GM12878 (cell line): ENCODE measurements around the gene TRPM7. TPM values are rescaled to one million over a fixed set of nuclear protein-coding genes. Genes with fewer than 3 reads are reported as not detected.

Experiments used
- ATAC-seq: fragments of 200-7000 bp; cut with Tn5 transposase; 3 replicates; pipeline ENCODE4 v1.9.1; 2020; ENCODE audit warnings: mild to moderate bottlenecking, moderate library complexity
- BruUV-seq: library from RNA; stranded (reverse); fragments of 400-500 nt; replicated peaks from 2 replicates; lab custom pipeline; 2021; lab: Mats Ljungman, UMichigan
- CTCF ChIA-PET: fragments of 300-600 bp; sonication (Branson Sonifier 250); formaldehyde crosslinking; extraction: SDS; loops from one replicate; lab custom pipeline; 2021; ENCODE audit warnings: inconsistent platforms; lab: Yijun Ruan, JAX
- POLR2A ChIA-PET: fragments of 350-600 bp; formaldehyde crosslinking; extraction: SDS; loops from one replicate; lab custom pipeline; 2021; ENCODE audit warnings: inconsistent platforms; lab: Charles Lee
- RAD21 ChIA-PET: fragments of 300-600 bp; sonication (Branson Sonifier 250); formaldehyde crosslinking; loops from one replicate; lab custom pipeline; 2023; ENCODE audit warnings: antibody characterized with exemption; ENCODE audit not compliant: unreplicated experiment; lab: Charles Lee
- SMC1A ChIA-PET: fragments of 300-600 bp; sonication (Branson Sonifier 250); formaldehyde crosslinking; loops from one replicate; lab custom pipeline; 2023; ENCODE audit not compliant: unreplicated experiment, uncharacterized antibody; lab: Charles Lee
- DNase-seq: peaks from one replicate; pipeline ENCODE4 v3.0.0-alpha.2; 2011; ENCODE audit warnings: low read depth, low spot score
- FAIRE-seq: peaks from 3 replicates; lab custom pipeline; 2011; peaks lifted over from hg19 to GRCh38; lab: Jason Lieb, UNC
- H2AFZ ChIP-seq: 2 replicates; pipeline ENCODE4 v1.6.0; 2011; ENCODE audit warnings: low read depth, low read length, control low read depth; ENCODE audit not compliant: control insufficient read depth
- H3K27ac ChIP-seq: 2 replicates; pipeline ENCODE4 v1.5.1; 2011; ENCODE audit warnings: control low read depth; ENCODE audit not compliant: control insufficient read depth, insufficient read depth
- H3K27me3 ChIP-seq, 2 experiments: replicated peaks in 1 of 2; 2 replicates each; pipeline versions ENCODE4 v1.6.0 to v1.6.1; 2011; ENCODE audit warnings: low read length in 1 of 2; ENCODE audit not compliant: control insufficient read depth in 2 of 2, insufficient read depth in 2 of 2
- H3K36me3 ChIP-seq, 2 experiments: 2 replicates each; pipeline ENCODE4 v1.5.1; 2011; ENCODE audit warnings: low read length in 1 of 2; ENCODE audit not compliant: control insufficient read depth in 2 of 2, insufficient read depth in 2 of 2
- H3K4me1 ChIP-seq: 2 replicates; pipeline ENCODE4 v1.6.1; 2011; ENCODE audit warnings: mild to moderate bottlenecking, low read length, moderate library complexity, mixed read lengths; ENCODE audit not compliant: control insufficient read depth, insufficient read depth
- H3K4me2 ChIP-seq: 2 replicates; pipeline ENCODE4 v1.6.0; 2011; ENCODE audit warnings: control low read depth; ENCODE audit not compliant: control insufficient read depth, insufficient read depth
- H3K4me3 ChIP-seq: fragments of 200-600 bp; sonication (generic); 2 replicates; pipeline ENCODE4 v1.5.1; 2016
- H3K79me2 ChIP-seq: 2 replicates; pipeline ENCODE4 v1.6.0; 2011; ENCODE audit warnings: low read length; ENCODE audit not compliant: control insufficient read depth, insufficient read depth
- H3K9ac ChIP-seq: 2 replicates; pipeline ENCODE4 v1.8.0; 2011; ENCODE audit warnings: low read length, control low read depth, mixed read lengths; ENCODE audit not compliant: control insufficient read depth, insufficient read depth
- H3K9me3 ChIP-seq: replicated peaks from 3 replicates; pipeline ENCODE4 v1.5.1; 2011; ENCODE audit warnings: mild to moderate bottlenecking, low read length; ENCODE audit not compliant: control insufficient read depth, insufficient read depth
- H4K20me1 ChIP-seq: 2 replicates; pipeline ENCODE4 v1.6.0; 2011; ENCODE audit not compliant: control insufficient read depth, insufficient read depth
- CBFB ChIP-seq: IDR thresholded peaks from 2 replicates; pipeline ENCODE4 v1.6.1; 2016; ENCODE audit warnings: antibody characterized with exemption, low read depth
- CREB1 ChIP-seq: IDR thresholded peaks from 2 replicates; pipeline ENCODE4 v1.6.1; 2012; ENCODE audit warnings: low read depth, mild to moderate bottlenecking, inconsistent platforms
- EED ChIP-seq: sonication (generic); IDR thresholded peaks from 2 replicates; pipeline ENCODE4 v1.6.1; 2016; ENCODE audit warnings: antibody characterized with exemption, low read depth
- GABPA ChIP-seq: IDR thresholded peaks from 2 replicates; pipeline ENCODE4 v1.6.1; 2014; ENCODE audit warnings: antibody characterized with exemption, low read depth, mild to moderate bottlenecking, inconsistent platforms
- NR2F1 ChIP-seq: fragments of 450-650 bp; conservative IDR thresholded peaks from 2 replicates; pipeline ENCODE4 v1.6.1; 2017; ENCODE audit warnings: mild to moderate bottlenecking
- SMARCA5 ChIP-seq: fragments of 450-650 bp; IDR thresholded peaks from 2 replicates; pipeline ENCODE4 v1.6.1; 2017; ENCODE audit warnings: mild to moderate bottlenecking
- TBL1XR1 ChIP-seq: IDR thresholded peaks from 2 replicates; pipeline ENCODE4 v1.6.1; 2012; ENCODE audit warnings: low read depth, low read length, improper control_type of control experiment
- ZZZ3 ChIP-seq: IDR thresholded peaks from 2 replicates; pipeline ENCODE4 v1.6.1; 2011; ENCODE audit warnings: low read depth; ENCODE audit not compliant: control insufficient read depth, insufficient read length
- WGBS: methylation state at CpG from one replicate; pipeline ENCODE4 v1.1.6; 2016; ENCODE audit warnings: low lambda C conversion rate; ENCODE audit not compliant: insufficient replicate concordance, insufficient coverage; ENCODE audit errors: missing lambda C conversion rate; 5-methylcytosine and 5-hydroxymethylcytosine counted together
- in situ Hi-C: fragments of 300-500 bp; cut with MboI; formaldehyde crosslinking; loops from 9 replicates; pipeline ENCODE4 v1.14.3; 2018; ENCODE audit warnings: mixed read lengths
- intact Hi-C: fragments of 100-400 bp; cut with micrococcal nuclease; formaldehyde crosslinking; loops from one replicate; pipeline ENCODE4 v1.14.2; 2022; ENCODE audit not compliant: unreplicated experiment
- polyA plus RNA-seq, 11 experiments: library from polyadenylated mRNA; depleted of rRNA in 4 of 11; unstranded in 6 of 11; stranded (reverse) in 5 of 11; fragments of >200 nt; fragmentation: Nextera tagmentation in 4 of 11; fragmentation: Illumina TruSeq in 1 of 11; extraction: Ambion mirVana in 4 of 11; extraction: Trizol in 1 of 11; gene quantifications; 1 replicate in 1 of 11; 2 replicates in 10 of 11; pipeline versions ENCODE4 v1.2.1 to v1.2.3, GENCODE V29; 2011 to 2016; ENCODE audit warnings: inconsistent platforms in 2 of 11, missing spikeins in 2 of 11, low read depth in 1 of 11
- total RNA-seq, 4 experiments: library from RNA; depleted of rRNA in 3 of 4; stranded (reverse); fragments of >200 nt in 3 of 4; fragmentation: Illumina TruSeq in 1 of 4; extraction: Trizol in 1 of 4; gene quantifications; 2 replicates each; pipeline versions ENCODE4 v1.2.1 to v1.2.3, GENCODE V29; 2013 to 2021
- TF ChIP-seq, protein P1 (sequence below): fragments of 150-350 bp; IDR thresholded peaks from 2 replicates; pipeline ENCODE4 v1.6.1; 2014; ENCODE audit warnings: mild to moderate bottlenecking, low read depth, low read length
- TF ChIP-seq, protein P2 (sequence below): IDR thresholded peaks from 2 replicates; pipeline ENCODE4 v1.6.1; 2012; ENCODE audit warnings: low read depth, low read length, improper control_type of control experiment
- TF ChIP-seq, protein P3 (sequence below): fragments of 450-650 bp; formaldehyde crosslinking; IDR thresholded peaks from 2 replicates; pipeline ENCODE4 v1.4.0; 2022; ENCODE audit warnings: mild to moderate bottlenecking, moderate library complexity
- TF ChIP-seq, protein P4 (sequence below): fragments of 450-650 bp; IDR thresholded peaks from 2 replicates; pipeline ENCODE4 v1.6.1; 2018; ENCODE audit warnings: mild to moderate bottlenecking, low read depth, moderate library complexity; ENCODE audit not compliant: partially characterized antibody

The TRPM7 gene
- total and polyA plus RNA-seq, 10 of the 15 experiments (the other 5 are each of a cell fraction or from before 2014, with no cell fraction given) = 4.5 to 49.7 (median 22.5) TPM

DNA sequence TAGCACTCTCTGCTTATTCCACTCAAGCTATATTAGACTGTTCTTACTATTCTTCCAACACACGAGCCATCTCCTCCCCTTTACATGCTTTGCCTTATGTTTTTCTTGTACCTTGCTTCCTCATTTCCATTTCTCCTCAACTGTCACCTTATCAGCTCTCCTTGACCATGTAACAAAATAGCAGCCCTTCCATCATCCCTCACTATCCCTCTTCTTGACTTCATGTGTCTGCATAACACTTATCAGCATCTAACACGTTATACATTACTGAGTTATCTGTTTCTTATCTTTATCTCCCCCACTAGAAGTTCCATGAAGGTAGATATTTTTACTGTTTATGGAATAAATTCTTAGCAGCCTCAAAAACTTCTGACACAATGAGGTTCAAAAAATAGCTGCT, 45.3 kb downstream of the TRPM7 start (continued):
- TF ChIP-seq, protein P1, sequence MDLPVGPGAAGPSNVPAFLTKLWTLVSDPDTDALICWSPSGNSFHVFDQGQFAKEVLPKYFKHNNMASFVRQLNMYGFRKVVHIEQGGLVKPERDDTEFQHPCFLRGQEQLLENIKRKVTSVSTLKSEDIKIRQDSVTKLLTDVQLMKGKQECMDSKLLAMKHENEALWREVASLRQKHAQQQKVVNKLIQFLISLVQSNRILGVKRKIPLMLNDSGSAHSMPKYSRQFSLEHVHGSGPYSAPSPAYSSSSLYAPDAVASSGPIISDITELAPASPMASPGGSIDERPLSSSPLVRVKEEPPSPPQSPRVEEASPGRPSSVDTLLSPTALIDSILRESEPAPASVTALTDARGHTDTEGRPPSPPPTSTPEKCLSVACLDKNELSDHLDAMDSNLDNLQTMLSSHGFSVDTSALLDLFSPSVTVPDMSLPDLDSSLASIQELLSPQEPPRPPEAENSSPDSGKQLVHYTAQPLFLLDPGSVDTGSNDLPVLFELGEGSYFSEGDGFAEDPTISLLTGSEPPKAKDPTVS = no peak
- TF ChIP-seq EED (no peak), NR2F1 (no peak), CBFB (no peak), TBL1XR1 (no peak), ZZZ3 (no peak)
- TF ChIP-seq, protein P2, sequence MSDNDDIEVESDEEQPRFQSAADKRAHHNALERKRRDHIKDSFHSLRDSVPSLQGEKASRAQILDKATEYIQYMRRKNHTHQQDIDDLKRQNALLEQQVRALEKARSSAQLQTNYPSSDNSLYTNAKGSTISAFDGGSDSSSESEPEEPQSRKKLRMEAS = no peak

DNA sequence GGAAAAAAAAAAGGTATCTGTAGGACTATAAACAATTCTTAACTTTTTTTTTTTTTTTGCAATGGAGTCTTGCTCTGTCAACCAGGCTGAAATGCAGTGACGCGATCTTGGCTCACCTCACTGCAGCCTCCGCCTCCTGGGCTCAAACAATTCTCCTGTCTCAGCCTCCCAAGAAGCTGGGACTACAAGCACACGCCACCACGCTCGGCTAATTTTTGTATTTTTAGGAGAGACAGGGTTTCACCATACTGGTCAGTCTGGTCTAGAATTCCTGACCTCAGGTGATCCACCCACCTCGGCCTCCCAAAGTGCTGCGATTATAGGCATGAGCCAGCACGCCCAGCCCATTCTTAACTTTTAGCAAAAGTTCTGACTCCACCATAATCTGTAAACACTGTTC, 50.5 kb downstream of the TRPM7 start:
- Histone ChIP-seq H3K27ac (no peak overlapping the region), H3K9ac (no peak overlapping the region), H3K4me2 (no peak overlapping the region), H4K20me1 (no peaks in the 10 kb centered on the region), H3K9me3 (no peaks in the 10 kb centered on the region), H3K27me3 (no peaks in the 10 kb centered on the region), H2AFZ (no peak overlapping the region), H3K79me2 (no peaks in the 10 kb centered on the region), H3K36me3 (peaks cover 0 to 19% of the 10 kb centered on the region in 2 experiments; a peak in 3 of 4 replicates), H3K4me3 (no peak overlapping the region), H3K4me1 (no peaks in the 10 kb centered on the region)
- SMC1A ChIA-PET = interaction anchor here (0.8 to 1.1 kb wide), 3 partner anchors 12 to 1535 kb away, joined by 3 to 7 read pairs (median 4); no protein-coding TSS in a partner anchor
- in situ Hi-C loops (no loop called here), intact Hi-C loops (no loop called here)
- RAD21 ChIA-PET = interaction anchor here (0.7 kb wide), 1 partner anchor 63 kb away, joined by 3 read pairs; no protein-coding TSS in a partner anchor
- FAIRE-seq (no peak), ATAC-seq (no peak), DNase-seq (no peak)
- POLR2A ChIA-PET = interaction anchor here (0.7 kb wide), 1 partner anchor 51 kb away, joined by 6 read pairs; no protein-coding TSS in a partner anchor
- BruUV-seq = no TSS peak
- CTCF ChIA-PET = no interaction called here
- 100% methylated on average over 9 of the region's 9 CpGs for WGBS
- TF ChIP-seq, protein P3, sequence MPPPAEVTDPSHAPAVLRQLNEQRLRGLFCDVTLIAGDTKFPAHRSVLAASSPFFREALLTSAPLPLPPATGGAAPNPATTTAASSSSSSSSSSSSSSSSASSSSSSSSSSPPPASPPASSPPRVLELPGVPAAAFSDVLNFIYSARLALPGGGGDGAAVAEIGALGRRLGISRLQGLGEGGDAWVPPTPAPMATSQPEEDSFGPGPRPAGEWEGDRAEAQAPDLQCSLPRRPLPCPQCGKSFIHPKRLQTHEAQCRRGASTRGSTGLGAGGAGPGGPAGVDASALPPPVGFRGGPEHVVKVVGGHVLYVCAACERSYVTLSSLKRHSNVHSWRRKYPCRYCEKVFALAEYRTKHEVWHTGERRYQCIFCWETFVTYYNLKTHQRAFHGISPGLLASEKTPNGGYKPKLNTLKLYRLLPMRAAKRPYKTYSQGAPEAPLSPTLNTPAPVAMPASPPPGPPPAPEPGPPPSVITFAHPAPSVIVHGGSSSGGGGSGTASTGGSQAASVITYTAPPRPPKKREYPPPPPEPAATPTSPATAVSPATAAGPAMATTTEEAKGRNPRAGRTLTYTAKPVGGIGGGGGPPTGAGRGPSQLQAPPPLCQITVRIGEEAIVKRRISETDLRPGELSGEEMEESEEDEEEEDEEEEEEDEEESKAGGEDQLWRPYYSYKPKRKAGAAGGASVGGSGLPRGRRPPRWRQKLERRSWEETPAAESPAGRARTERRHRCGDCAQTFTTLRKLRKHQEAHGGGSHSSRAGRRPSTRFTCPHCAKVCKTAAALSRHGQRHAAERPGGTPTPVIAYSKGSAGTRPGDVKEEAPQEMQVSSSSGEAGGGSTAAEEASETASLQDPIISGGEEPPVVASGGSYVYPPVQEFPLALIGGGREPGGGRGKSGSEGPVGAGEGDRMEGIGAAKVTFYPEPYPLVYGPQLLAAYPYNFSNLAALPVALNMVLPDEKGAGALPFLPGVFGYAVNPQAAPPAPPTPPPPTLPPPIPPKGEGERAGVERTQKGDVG (CRISPR knock-in tag) = no peak
- TF ChIP-seq, protein P4, sequence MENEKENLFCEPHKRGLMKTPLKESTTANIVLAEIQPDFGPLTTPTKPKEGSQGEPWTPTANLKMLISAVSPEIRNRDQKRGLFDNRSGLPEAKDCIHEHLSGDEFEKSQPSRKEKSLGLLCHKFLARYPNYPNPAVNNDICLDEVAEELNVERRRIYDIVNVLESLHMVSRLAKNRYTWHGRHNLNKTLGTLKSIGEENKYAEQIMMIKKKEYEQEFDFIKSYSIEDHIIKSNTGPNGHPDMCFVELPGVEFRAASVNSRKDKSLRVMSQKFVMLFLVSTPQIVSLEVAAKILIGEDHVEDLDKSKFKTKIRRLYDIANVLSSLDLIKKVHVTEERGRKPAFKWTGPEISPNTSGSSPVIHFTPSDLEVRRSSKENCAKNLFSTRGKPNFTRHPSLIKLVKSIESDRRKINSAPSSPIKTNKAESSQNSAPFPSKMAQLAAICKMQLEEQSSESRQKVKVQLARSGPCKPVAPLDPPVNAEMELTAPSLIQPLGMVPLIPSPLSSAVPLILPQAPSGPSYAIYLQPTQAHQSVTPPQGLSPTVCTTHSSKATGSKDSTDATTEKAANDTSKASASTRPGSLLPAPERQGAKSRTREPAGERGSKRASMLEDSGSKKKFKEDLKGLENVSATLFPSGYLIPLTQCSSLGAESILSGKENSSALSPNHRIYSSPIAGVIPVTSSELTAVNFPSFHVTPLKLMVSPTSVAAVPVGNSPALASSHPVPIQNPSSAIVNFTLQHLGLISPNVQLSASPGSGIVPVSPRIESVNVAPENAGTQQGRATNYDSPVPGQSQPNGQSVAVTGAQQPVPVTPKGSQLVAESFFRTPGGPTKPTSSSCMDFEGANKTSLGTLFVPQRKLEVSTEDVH = no peak
- TF ChIP-seq CREB1 (no peak), GABPA (no peak), SMARCA5 (no peak)
